GM06990 (cell line): ENCODE measurements around the gene SH3PXD2A.

Experiments
- DNase-seq: peaks from one replicate; pipeline ENCODE4 v3.0.0-alpha.2; 2011; ENCODE audit not compliant: insufficient read length; ENCODE audit errors: extremely low read depth
- H3K27me3 ChIP-seq: replicated peaks from 2 replicates; pipeline ENCODE4 v1.6.0; 2011; ENCODE audit warnings: low read length; ENCODE audit not compliant: control insufficient read depth, insufficient read depth
- H3K36me3 ChIP-seq: 2 replicates; pipeline ENCODE4 v1.5.1; 2011; ENCODE audit warnings: low read length; ENCODE audit not compliant: control insufficient read depth, insufficient read depth
- H3K4me3 ChIP-seq: replicated peaks from 2 replicates; pipeline ENCODE4 v1.5.1; 2011; ENCODE audit warnings: low read depth, mild to moderate bottlenecking, control low read depth, low read length
- CTCF ChIP-seq: IDR thresholded peaks from 2 replicates; pipeline ENCODE4 v1.5.1; 2011; ENCODE audit warnings: low read length, control low read depth, mild to moderate bottlenecking, inconsistent platforms; ENCODE audit not compliant: insufficient read depth, poor library complexity, severe bottlenecking

SH3PXD2A gene

GRCh38 chr10:103685880-103686669 is 169.3 kb downstream of the SH3PXD2A start:
- Histone ChIP-seq H3K4me3 (no peak overlapping the region), H3K27me3 (no peaks in the 10 kb centered on the region), H3K36me3 (no peaks in the 10 kb centered on the region; the same call in 1 of the 2 replicates)
- TF ChIP-seq CTCF: peak; percentile 95
- peak; percentile 56 for DNase-seq

GRCh38 chr10:103683851-103684250 is 171.5 kb downstream of the SH3PXD2A start:
- Histone ChIP-seq H3K4me3 (no peak overlapping the region), H3K36me3 (no peaks in the 10 kb centered on the region; the same call in 1 of the 2 replicates), H3K27me3 (no peaks in the 10 kb centered on the region)
- no peak for DNase-seq
- no peak for TF ChIP-seq CTCF

GRCh38 chr10:103682631-103683030 is 172.7 kb downstream of the SH3PXD2A start:
- Histone ChIP-seq H3K36me3 (no peaks in the 10 kb centered on the region; the same call in 1 of the 2 replicates), H3K4me3 (no peak overlapping the region), H3K27me3 (no peaks in the 10 kb centered on the region)
- no peak for DNase-seq
- no peak for TF ChIP-seq CTCF

- DNase-seq: no peak
- Histone ChIP-seq H3K27me3 (no peaks in the 10 kb centered on the region), H3K4me3 (no peak overlapping the region), H3K36me3 (no peaks in the 10 kb centered on the region; the same call in 1 of the 2 replicates)
- no peak for TF ChIP-seq CTCF
Observed at GRCh38 chr10:103681617-103682399, 173.6 kb downstream of the SH3PXD2A start.

- DNase-seq: no peak
- no peak for TF ChIP-seq CTCF
Observed at GRCh38 chr10:103680869-103681236, 174.5 kb downstream of the SH3PXD2A start.

More at GRCh38 chr10:103680869-103681236, 174.5 kb downstream of the SH3PXD2A start:
- Histone ChIP-seq H3K36me3 (no peaks in the 10 kb centered on the region; the same call in 1 of the 2 replicates), H3K4me3 (no peak overlapping the region), H3K27me3 (no peaks in the 10 kb centered on the region)
